ENCODE data around the gene TRIO. TPM values are rescaled to one million over a fixed set of nuclear protein-coding genes. Genes with fewer than 3 reads are reported as not detected.

The TRIO gene
- total RNA-seq (2021; fragmentation: NEBNext Ultra II Directional; extraction: Animal tissue kit (Norgen Biotek cat#: 25700)) (69.1 and 70.4 TPM in 2 replicates), polyA plus RNA-seq (2011; rRNA removed) (35.1 and 39.5 TPM in 2 replicates), polyA minus RNA-seq (2011; rRNA and poly(A)+ RNA removed) (338 and 362 TPM in 2 replicates)
- polyA plus RNA-seq (2011; cell fraction: cytosol; rRNA removed), result 41.2 TPM
- polyA plus RNA-seq (2011; cell fraction: nucleus; rRNA removed), result 199 TPM
- 39.2 to 59.2 TPM (median 43.1 TPM) in 4 replicates for polyA plus RNA-seq (2012, experiment 1 of 2)
- polyA plus RNA-seq (2012, experiment 2 of 2), result 4.4 TPM
- 15.5 TPM for polyA plus RNA-seq (2013, experiment 1 of 2)
- polyA plus RNA-seq (2013, experiment 2 of 2), result 15.1 TPM
- 58.9 TPM for polyA minus RNA-seq (2011; cell fraction: cytosol; rRNA and poly(A)+ RNA removed)
- 347 TPM for polyA minus RNA-seq (2011; cell fraction: nucleus; rRNA and poly(A)+ RNA removed)
- long read RNA-seq, experiment 1, partial matches to known transcripts, result 12 of 18 reads
- long read RNA-seq, experiment 1, other reads (novel, unspliced or antisense), result 6 of 18 reads
- long read RNA-seq, experiment 2, partial matches to known transcripts, result 0 of 3 reads
- long read RNA-seq, experiment 2, other reads (novel, unspliced or antisense), result 3 of 3 reads

DNA sequence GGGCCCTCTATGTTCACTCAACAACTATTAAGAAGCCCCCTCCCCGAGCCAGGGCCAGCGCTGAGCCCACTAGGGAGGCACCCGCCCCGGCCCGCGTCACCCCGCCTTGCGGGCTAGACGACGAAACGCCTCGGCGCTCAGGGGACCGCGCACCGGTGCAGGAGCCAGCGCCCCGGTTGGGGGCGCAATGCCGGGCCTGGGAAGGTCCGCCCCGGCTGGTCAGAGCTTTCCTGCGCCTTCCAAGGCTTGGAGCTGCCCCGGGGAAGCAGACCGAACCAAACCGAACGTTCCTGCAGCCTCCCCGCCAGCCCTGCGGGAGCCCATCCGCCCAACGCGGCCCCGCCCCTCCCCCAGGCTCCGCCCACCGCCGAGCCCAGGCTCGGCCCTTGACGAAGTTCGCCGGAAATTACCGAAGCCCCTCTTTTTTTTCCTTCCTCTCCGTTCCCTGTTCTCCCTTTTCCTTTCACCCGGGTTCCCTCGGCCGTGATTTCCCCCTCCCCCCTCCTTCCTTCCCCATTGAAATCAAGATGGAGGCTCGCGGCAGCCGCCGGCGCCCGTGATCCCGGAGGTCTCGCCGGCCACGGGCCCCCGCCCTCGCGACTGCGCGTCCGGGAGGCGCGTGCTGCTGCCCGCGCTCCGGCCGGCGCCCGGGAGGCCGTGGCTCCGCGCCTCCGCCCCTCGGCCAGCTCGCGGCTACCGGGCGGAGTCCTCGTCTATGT is at the start of gene TRIO:
TRIO (plus strand) TSS at position 516 of the 719 bp plus-strand sequence. CDS start 384 bp downstream, outside the sequence.
- H3K23me2 ChIP-seq (ENCODE audit: low read depth, low read length), result peaks cover 16% of the 10 kb centered on the region; the same call in 1 of the 2 replicates
- H2BK20ac ChIP-seq (ENCODE audit: low read length), result no peak within 1 kb of the TSS
- H3K4me1 ChIP-seq (replicated peaks in 1 of 4; ENCODE audit: control insufficient read depth in 3 of 4, insufficient read depth in 4 of 4, low read length in 3 of 4), result peaks cover 5 to 20% (median 10%) of the 10 kb centered on the region in 4 experiments; a peak in 6 of 7 replicates
- H3K4ac ChIP-seq (replicated peaks; ENCODE audit: insufficient read length, low read depth, low read length), result peak within 1 kb of the TSS; percentile 41
- peak within 1 kb of the TSS; percentile 94 for H2AFZ ChIP-seq (ENCODE audit: low read length)
- H4K5ac ChIP-seq (ENCODE audit: insufficient read length, low read depth, low read length), result peak within 1 kb of the TSS; percentile 39
- H3K56ac ChIP-seq (replicated peaks; ENCODE audit: insufficient read length, low read depth, low read length), result peak within 1 kb of the TSS; percentile 63
- no peak within 1 kb of the TSS for H3K23ac ChIP-seq (ENCODE audit: insufficient read length)
- peaks cover 12% of the 10 kb centered on the region; the same call in 1 of the 2 replicates for H3K79me1 ChIP-seq (ENCODE audit: low read depth, low read length)
- ChIA-PET CTCF (ENCODE audit: partially characterized antibody) (interaction anchor here (0.6 to 5.9 kb wide), 10 partner anchors 10 to 153 kb away, joined by 3 to 30 read pairs (median 5); no protein-coding TSS in a partner anchor), POLR2A (ENCODE audit: partially characterized antibody) (interaction anchor here (0.6 to 2.4 kb wide), 9 partner anchors 9 to 247 kb away, joined by 3 to 10 read pairs (median 4); no protein-coding TSS in a partner anchor)
- H2BK12ac ChIP-seq (ENCODE audit: low read depth, low read length), result peak within 1 kb of the TSS; percentile 22; the same call in 1 of the 2 replicates
- H2AK5ac ChIP-seq (ENCODE audit: low read depth, low read length), result no peak within 1 kb of the TSS
- H3K79me2 ChIP-seq (ENCODE audit: control insufficient read depth in 1 of 2, insufficient read depth in 2 of 2, low read length in 2 of 2), result peaks cover 20 to 35% of the 10 kb centered on the region in 2 experiments
- H4K91ac ChIP-seq (replicated peaks; ENCODE audit: insufficient read length, low read length), result no peak within 1 kb of the TSS
- peak within 1 kb of the TSS; percentile 100 for H3K4me2 ChIP-seq (ENCODE audit: insufficient read depth in 1 of 2, low read depth in 2 of 2, low read length in 2 of 2)
- H4K20me1 ChIP-seq (replicated peaks in 1 of 2; ENCODE audit: control insufficient read depth in 1 of 2, insufficient read depth in 2 of 2, low read length in 2 of 2), result peaks cover 20 to 21% of the 10 kb centered on the region in 2 experiments
- H2BK120ac ChIP-seq (replicated peaks; ENCODE audit: low read depth, low read length), result peak within 1 kb of the TSS; percentile 43
- H2BK5ac ChIP-seq (ENCODE audit: low read depth, low read length), result peak within 1 kb of the TSS; percentile 73; the same call in 1 of the 2 replicates
- FAIRE-seq (no peak), DNase-seq (ENCODE audit: low read depth in 1 of 2, low spot score in 2 of 2) (peak; percentile 85 to 99)
- peak within 1 kb of the TSS; percentile 81 to 96 (median 88) for H3K9ac ChIP-seq (replicated peaks in 1 of 4; ENCODE audit: extremely low read depth in 1 of 4, low read depth in 3 of 4, low read length in 3 of 4)
- H3K14ac ChIP-seq (ENCODE audit: insufficient read length), result no peak within 1 kb of the TSS
- H3K27ac ChIP-seq (ENCODE audit: low read depth, low read length), result peak within 1 kb of the TSS; percentile 42; the same call in 1 of the 2 replicates
- H4K8ac ChIP-seq (ENCODE audit: extremely low read depth, insufficient read depth, low read length), result peak within 1 kb of the TSS; percentile 77; the same call in 1 of the 2 replicates
- H3K36me3 ChIP-seq (ENCODE audit: control insufficient read depth in 2 of 4, insufficient read depth in 4 of 4, low read length in 3 of 4), result no peaks in the 10 kb centered on the region
- H3K9me3 ChIP-seq (ENCODE audit: insufficient read depth in 2 of 2, low read depth in 1 of 2, low read length in 1 of 2), result no peaks in the 10 kb centered on the region
- 0 out of 2 replicates have a peak within 1 kb of the TSS, but pooled peaks have one; percentile 23 for H2BK15ac ChIP-seq (ENCODE audit: low read length)
- H3K27me3 ChIP-seq (replicated peaks in 1 of 4; ENCODE audit: control insufficient read depth in 3 of 4, extremely low read depth in 1 of 4, insufficient read depth in 3 of 4, low read length in 3 of 4), result peaks cover 0 to 2% (median 0%) of the 10 kb centered on the region in 4 experiments; a peak in 1 of 7 replicates
- H3K18ac ChIP-seq (ENCODE audit: extremely low read depth, low read length), result peak within 1 kb of the TSS; percentile 48; the same call in 1 of the 2 replicates
- WGBS, 2 experiments (ENCODE audit: extremely low coverage in 1 of 2, insufficient coverage in 1 of 2, insufficient read length in 1 of 2, insufficient replicate concordance in 2 of 2, low coverage in 1 of 2, low lambda C conversion rate in 2 of 2, missing lambda C conversion rate in 1 of 2), result 1% methylated on average over 55 of the region's 79 CpGs; no CpG with 5 or more reads in 1 of the 2 experiments
- peak within 1 kb of the TSS; percentile 88 to 98 (median 94) for H3K4me3 ChIP-seq (ENCODE audit: extremely low read depth in 1 of 4, insufficient read depth in 2 of 4, low read depth in 3 of 4, low read length in 4 of 4)
- TF ChIP-seq, protein P1, sequence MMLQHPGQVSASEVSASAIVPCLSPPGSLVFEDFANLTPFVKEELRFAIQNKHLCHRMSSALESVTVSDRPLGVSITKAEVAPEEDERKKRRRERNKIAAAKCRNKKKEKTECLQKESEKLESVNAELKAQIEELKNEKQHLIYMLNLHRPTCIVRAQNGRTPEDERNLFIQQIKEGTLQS (IDR thresholded peaks at IDR 0.05; ENCODE audit: insufficient read depth, low read depth, low read length), result no peak
- peak; percentile 42 to 57; a peak in 3 of 4 replicates for TF ChIP-seq RAD21 (IDR thresholded peaks at IDR 0.05 in 1 of 2, conservative IDR thresholded peaks at IDR 0.05 in 1 of 2; ENCODE audit: low read depth in 2 of 2, low read length in 2 of 2)
- TF ChIP-seq CREB1 (IDR thresholded peaks at IDR 0.05), result 0 out of 2 replicates have a peak, but pooled peaks have one; percentile 26
- peak; percentile 67 for TF ChIP-seq TBP (IDR thresholded peaks at IDR 0.05; ENCODE audit: low read depth, low read length)
- TF ChIP-seq BACH1 (IDR thresholded peaks at IDR 0.05; ENCODE audit: low read length), result peak; percentile 40
- no peak for TF ChIP-seq GTF2F1 (IDR thresholded peaks at IDR 0.05; ENCODE audit: borderline replicate concordance, low read depth, low read length)
- peak; percentile 79 for TF ChIP-seq TAF1 (IDR thresholded peaks at IDR 0.05; ENCODE audit: low read depth, low read length)
